GM18511 (cell line): ENCODE data around the gene COL1A1.

Experiments
- ATAC-seq: cut with Tn5 transposase; IDR thresholded peaks from one replicate; pipeline ENCODE4 v1.9.1; 2021; ENCODE audit warnings: mild to moderate bottlenecking, moderate library complexity; ENCODE audit not compliant: unreplicated experiment

COL1A1 gene

DNA sequence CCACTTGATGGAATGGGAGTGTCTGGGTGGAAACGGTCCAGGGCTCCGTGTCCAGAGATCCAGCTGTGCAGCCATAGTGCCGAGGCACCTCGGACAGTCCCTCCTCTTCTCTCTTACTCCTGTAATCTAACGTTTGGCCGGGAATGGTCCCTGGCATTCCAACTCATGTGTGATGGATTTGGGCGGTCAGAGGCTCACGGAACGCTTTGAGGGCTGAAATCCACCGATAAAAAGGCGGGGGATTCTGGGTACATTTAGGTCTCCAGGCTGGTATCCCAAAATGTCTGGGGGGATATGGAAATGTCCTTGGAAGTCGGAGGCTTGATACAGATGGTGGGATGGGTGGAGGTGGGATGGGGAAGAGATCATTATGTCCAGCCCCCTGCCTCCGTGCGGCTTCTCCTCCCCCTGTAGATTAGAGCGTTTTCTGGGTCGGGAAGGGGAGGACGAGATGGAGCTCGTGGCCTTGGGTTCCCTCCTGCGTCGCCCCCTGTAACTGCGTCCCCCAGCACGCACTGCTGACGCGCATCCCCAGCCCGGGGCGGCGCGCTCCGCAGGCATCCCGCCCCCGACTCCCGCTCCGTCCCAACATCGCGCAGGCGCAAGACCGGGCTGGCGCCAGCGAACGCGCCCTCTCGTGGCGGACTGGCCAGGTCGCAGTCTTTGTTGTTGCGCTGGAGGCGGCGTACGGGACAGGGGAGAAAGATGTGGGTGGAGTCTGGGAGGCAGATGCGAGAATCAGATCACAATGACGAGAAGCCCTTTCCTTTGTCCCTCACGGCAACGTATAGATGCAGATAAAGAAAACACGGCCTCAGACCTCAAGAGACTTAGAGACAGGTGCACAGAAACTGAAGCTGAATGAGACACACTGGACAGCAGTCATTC lies 40.2 kb downstream of the COL1A1 start:
- peak; percentile 83 for ATAC-seq

DNA sequence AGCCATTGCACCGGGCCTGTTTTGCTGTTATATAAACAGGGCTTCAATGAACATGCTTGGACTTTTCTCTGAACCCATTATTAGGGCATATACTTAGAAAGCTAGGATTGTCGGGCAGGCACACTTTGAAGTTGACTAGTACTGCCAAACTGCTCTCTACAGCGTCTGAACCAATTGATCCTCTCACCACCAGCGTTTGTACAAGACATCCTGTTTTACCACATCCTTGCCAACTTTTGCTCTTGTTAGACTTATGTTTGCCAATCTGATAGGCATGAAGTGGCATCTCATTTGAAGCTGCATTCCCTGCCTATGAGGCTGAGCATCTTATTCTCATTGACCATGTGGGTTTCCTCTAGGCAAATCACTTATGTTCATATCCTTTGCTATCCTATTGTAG lies 43.5 kb downstream of the COL1A1 start:
- no peak for ATAC-seq

DNA sequence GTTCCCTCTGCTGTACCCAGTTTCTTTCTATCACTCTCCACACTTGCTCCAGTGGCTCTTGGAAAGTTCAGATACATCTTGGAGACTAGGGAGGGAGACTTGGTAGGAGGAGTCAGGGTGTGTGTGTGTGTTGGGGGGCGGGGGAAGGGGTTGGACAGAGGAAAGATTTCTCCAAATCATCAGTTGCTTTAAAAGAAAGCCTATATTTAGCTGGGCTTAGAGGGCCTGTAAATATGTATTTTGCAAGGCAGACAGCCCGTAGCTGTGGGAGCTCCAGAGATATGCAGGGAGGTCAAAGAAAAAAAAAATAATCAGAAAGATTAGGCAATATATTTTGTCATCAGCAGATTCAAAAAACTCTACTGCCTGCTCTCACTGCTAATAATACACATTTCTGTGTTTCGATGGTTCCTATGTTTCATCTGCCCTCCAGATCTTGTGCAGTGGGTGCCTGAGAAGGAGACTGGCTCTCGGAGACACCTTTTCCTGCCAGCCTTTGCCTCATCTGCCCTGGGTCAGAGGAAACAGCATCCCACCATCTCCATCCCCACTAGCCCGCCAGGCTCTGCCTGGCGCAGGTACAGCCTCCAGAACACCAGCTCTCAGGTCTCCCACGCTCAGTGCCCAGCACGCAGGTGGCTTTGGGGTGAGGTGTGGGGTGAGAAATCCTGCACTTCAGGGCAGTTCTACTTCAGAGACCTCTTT lies 46.2 kb downstream of the COL1A1 start:
- no peak for ATAC-seq

DNA sequence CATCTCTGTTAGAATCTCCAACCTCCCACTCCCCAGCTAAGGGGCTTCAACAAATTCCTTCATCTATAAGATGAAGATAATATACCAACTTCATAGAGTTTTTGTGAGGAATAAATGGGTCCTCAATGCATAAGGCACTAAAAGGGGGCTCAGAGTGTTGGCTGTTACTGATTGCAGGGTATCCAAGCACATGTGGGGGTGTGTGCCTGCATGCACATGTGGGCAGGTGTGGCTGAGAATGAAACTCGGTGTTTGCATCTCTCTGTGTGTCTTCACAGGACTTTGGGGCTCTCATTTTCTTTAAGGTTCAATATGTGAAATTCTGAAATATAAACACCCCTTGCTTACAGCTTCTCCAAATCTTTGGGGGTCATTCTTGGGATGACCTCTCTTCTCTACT lies 46.8 kb downstream of the COL1A1 start:
- ATAC-seq: no peak

DNA sequence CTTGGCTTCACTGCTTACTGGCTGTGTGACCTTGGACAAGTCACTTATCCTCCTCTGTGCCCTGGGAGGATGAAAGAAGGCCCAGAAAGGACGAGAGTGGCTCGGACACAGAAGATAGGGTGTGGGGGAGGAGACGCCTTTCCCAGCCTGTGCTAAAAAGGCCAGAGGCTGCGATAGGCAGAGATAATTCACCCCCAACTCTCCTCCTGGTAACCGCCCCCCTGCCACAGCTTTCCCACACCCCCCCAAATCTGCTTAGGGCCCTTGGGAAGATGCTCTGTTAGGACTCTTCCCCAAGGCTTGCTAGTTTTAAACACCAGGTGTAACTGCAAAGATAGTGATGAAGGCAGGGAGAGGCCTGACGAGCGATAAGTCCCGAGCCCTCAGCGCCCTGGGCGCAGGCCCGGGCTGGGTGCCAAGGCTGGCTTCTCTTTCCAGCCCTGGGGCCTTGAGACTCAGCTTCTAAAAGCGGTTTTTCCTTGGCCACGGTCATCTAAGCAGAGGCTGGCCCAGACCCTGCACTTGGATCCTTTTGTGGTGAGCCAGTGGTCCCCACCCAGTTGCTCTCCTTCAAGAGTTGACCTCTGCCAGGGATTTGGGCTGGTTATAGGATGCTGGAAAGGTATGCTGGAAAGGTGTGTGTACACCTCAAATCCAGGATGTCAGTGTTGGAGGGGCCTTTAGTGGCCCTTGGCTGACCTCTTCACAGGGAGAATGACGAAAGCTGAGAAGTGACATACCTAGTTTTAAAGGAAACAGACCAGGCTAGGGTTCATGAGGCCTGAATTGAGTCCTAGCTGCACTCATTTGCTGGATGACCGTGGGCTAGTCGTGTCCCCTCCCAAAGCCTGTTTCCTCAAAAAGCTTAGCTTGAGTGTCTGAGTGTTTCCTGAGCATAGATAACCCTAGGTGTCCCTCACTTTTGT lies 47.5 kb downstream of the COL1A1 start:
- no peak for ATAC-seq

DNA sequence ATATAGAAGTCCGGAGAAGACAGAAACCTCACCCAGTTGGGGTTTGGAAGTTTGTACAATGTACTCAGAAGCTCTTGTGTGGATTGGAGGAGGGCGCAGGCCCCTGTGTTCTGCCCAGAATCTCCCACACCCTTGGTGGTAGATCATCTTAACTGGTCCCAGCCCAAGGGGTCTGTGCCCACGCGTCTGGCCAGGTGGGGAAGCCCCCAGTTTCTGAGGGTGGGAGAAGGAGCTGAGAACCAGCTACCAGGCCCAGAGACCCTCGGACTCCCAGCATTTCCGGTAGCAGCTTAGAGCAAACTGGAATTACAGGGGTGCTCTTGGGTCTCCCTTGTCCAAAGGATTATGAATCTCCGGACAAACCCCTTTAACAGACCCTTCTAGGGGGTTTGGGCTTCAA lies 48.7 kb downstream of the COL1A1 start:
- no peak for ATAC-seq

DNA sequence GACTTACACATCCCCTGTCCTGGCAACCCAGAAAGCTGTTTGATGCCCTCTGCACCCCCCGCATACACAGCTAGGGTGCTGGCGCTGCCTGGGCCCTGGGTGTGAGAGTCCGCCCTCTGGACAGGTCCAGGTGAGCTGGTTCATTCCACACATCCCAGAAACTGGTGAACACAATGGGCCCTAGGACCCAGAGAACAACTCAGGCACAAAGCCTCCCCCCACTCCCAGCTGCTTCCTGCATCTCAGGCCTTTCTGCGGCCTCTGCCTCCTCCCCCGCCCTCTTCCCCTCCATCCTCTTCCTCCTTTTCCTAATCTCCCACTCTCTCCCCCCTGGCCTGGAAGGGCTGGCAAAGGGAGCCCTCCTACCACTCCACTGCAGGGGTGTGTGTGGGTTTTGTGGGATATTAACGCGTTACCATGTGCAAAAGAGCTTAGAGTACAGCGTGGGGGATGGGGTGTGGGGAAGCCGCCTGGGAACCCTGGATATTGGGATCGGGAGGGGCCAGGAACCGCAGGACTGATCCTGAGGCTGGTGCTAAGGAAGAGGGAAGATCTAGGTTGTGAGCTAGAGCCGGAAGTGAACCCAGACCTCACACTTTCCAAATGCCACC lies 49.4 kb downstream of the COL1A1 start:
- ATAC-seq: peak; percentile 36

DNA sequence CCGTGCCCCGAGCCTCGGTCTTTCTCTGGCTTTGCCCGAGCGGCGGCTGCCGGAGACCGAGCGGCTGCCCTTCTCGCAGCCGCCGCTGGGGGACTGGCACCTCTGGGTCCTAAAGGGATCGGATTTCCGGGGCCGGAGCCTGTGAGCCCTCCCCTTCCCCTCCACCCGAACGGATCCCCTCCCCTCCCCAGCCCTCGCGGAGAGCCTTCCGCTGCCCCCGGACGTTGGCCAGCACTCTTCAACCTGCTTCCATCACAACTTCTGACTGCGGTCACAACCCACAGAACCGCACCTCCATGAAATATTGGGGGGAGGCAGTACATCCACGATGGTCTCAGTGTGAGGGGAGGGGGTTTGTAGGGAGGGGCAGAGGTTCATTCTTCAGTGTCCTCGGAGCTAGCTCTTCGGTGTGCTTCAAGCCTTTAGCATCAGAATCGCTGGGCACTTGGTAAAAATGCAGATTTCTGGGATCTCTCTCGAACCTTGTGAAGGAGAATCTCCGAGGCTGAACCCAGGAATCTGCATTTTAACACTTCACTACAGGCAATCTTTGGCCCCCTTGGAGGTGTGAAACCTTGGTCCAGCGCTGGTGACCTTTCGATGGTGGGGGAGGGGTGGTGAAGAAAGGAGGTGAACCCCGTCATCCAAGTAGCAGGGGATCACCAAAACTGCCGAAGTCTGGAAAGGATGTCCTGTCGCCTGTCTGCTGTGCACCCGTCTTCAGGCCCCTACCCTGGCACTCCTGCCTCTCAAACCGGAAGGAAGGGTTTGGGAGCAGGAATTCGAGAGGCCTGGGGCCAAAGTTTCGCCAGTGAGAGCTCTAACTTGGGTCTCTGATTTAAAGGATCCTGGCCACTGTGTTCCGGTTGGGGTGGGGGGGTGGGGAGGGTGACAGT lies 50.1 kb downstream of the COL1A1 start:
- ATAC-seq: peak; percentile 36

DNA sequence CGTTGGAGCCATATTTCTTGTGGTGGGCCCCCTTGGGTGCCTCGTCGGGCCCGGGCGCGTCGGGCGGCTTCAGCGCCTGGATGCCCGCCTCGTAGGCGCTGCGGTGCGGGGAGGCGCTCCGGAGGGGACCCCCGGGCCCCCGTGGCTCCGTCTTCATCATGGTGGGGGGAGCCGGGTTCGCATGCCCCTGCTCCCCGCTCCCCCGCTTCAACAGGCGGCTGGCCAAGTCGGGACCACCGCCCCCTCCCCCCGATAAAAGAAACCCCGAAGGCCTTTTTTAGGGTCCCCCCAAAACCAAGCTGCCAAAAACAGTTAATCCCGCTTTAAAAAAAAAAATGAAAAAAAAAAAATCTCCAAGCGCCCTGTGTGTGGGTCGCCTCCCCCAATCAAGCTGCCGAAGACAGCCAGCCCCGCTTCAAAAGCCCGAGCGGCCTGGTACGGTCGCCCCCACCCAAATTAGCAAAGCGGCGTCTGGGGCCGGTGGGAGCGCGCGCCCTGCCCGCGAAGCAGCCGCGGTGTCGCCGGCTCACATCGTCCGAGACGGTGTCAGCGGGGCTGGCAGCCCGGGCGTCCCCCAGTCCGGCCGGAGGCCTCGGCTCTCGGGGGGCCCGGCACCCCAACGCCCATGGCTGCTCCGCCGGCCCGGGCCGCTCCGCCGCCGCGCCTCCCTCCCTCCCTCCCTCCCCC lies 50.9 kb downstream of the COL1A1 start, which contains the start of gene PPP1R9B:
Gene PPP1R9B, minus strand, starts transcription at position 324 of the 687 bp plus-strand sequence. Its CDS starts 164 bp downstream, at position 160.
- ATAC-seq: no peak

DNA sequence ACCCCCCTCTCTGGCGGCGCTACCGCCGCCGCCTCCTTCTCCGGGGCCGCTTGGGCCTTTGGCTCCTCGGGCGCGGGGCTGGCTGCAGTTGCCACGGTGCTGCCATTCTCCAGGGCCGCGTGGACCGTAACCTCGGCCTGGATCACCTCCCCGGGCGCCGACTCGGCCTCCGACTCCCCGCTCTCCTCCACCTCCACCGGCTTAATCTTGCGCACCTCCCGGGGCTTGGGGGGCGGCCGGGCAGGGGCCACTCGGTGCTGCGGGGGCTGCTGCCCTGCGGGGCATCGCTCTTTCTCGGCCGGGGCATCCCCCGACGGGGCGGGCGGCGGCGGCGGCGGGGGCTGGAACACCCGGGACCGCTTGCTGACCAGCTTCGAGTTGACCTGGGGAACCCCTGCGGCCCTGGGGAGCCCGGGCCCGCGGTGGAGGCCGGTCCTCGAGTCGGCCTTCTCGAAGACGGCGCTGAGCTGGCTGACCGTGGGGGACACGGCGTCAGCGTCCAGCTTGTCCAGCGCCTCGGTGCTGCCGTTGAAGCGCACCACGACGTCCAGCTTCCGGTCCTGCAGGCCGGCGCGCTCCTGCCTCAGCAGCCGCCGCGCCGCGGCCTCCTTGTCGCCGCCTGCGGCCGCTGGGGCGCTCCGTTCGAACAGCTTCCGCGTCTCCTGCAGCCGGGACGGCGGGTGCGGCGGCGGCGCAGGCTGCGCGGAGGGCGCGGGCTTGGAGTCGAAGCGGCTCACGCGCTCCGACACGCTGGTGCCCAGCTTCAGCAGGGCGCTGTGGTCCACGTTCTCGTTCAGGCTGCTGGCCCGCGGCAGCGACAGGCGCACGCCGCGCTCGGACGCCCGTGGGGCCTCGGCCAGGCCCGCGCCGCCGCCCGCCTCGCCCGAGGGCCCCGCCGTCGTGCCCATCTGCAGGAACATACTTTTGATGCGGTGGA lies 51.7 kb downstream of the COL1A1 start:
- no peak for ATAC-seq

DNA sequence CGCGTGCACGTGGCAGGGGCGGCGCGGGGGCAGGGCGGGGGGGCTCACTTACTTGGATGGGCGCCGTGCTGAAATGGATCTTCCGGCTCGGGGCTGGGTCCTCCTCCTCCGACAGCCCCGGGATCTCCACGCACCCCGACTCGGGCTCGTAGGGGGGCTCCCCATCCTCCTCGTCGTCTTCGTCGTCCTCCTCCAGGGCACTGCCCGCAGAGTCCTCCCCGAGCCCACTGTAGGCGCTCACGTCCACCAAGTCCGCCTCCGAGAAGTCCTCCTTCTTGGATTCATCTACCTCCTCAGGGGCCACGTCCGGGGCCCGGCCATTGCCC lies 52.4 kb downstream of the COL1A1 start:
- ATAC-seq: no peak

DNA sequence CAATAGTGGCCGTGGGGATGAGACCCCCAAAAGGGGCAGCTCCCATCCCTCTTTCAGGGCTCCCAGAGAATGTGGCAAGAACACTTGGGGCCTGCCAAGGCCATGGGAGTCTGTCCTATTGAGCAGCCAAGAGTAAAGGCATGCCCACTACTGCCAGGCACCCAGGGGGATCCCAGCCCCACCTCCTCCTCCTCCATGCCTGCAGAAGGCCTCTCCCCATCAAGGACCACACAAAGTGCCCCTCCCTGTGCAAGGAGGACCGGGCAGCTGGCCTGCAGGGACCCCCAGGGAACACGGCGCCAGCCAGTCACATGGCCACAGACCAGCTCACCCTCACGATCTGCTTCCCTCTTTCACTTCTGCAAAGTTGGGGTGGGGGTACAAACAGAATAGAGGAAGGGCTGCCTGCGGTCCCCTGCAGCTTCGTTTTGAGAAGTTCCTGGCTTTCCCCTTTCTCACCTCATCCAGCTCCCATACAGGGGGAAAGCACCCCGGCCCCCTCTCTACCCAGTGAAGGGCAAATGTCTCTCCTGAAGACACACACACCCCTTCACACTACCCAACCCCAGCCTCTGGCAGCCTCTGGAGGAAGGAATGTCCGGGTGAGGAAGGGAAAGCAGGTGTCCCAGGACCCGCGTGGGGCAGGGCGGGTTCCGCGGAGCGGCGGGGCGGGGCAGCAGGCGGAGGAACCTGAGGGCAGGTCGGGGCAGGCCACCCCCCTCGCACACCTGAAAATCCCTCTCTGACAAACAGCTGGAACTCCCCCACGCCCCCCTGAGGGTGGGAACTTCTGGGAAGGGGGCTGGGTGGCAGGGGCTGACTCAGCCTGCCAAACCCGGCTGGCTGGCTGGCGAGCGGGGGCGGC lies 53.0 kb downstream of the COL1A1 start:
- peak; percentile 43 for ATAC-seq

DNA sequence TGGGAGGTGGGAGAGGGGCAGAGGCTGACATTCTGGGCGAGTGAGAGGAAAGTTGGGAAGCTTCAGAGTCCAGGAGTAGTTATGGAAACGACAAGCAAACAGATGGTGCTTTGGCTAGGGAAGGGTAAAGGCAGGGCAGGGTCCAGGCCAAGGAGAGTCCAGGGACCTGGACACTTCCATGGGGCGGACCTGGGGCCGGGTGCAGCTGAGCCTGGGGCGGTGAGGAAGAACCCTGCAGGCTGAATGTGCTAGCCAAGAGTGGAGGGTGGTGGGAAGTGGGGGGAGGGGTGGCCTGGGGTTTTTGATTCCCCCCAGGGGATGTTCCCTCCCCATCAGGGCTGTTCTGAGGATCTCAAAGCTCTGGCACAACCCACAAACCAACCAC lies 53.6 kb downstream of the COL1A1 start:
- ATAC-seq: no peak

DNA sequence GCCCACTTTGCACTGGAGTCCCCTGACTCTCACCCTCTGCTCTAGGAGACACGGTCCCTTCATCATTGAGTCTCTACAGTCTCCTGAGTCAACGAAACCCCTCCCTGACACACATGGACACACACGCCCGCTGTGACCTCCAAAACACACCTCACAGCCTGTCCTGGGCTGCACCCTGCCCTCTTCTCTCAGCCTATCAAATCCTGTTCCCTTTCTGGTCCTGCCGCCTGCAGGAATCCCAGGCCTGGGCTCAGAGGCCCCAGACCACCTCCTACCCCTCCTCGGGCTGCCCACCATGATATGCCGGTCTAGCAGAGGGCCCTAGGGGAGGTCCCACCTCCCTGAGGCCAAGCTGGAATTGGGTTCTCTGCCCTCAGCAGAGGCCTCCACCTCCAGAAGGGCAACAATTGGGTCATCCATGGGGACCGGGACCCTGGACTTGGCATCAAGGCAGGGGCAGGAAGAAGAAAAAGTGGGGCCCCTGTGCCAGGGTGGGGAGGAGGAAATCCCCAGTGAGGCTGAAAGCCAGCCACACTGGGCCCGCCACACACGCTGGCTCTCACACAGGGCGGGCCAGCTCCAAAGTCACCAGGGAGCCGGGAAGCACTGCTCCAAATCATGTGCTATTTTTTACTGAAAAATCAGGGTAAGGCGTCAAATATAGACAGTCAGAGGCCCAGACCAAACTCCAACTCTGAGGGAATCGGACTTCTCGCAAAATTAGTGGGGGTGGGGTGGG lies 54.3 kb downstream of the COL1A1 start:
- ATAC-seq: no peak

DNA sequence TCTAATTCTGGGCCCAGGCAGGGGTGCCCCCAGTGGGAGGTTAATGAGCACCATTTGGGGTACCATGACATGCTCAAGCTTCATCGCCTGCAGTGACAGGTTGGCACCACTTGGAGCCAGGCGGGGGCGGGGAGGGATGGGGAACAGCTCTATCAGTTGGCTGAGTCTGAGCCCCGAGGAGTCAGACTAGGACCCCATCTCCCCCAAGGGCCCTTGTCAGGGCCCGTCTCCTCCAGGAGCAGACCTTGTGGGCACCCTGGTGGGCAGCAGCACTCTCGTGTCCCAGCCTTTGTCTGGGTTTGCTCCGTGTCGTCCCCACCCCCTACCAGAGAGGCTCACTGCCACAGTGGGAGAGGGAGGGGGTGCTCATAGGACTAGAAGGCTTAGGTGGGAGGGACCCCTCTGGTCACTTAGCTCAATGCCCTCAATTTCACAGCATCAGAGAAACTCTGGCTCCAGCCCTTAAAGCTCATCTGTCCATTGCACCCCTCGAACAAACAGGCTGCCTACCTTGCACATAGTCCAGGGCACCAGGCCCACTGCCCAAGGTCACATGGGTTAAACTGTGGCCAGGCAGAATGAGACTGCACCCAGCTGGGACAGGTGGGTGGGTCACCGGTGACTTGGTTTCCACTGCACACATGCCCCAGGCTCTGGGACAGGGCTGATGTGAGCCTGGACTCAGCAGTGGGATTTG lies 55.1 kb downstream of the COL1A1 start:
- ATAC-seq: no peak
